Measurements from ENCODE around the gene FOXI2. TPM values are rescaled to one million over a fixed set of nuclear protein-coding genes. Genes with fewer than 3 reads are reported as not detected.

Gene FOXI2
- not detected for total RNA-seq

- H3K9me3 ChIP-seq (ENCODE audit: control insufficient read depth in 3 of 3, low read length in 3 of 3): no peaks in the 10 kb centered on the region
- no peak within 1 kb of the TSS for H3K9ac ChIP-seq (ENCODE audit: low read depth in 1 of 3, low read length in 3 of 3)
- H3K4me3 ChIP-seq (ENCODE audit: low read length in 3 of 3): no peak within 1 kb of the TSS
- no peak within 1 kb of the TSS for H3K27ac ChIP-seq (ENCODE audit: low read depth, low read length)
- H3K27me3 ChIP-seq (ENCODE audit: control insufficient read depth in 3 of 3, insufficient read depth in 3 of 3, low read length in 3 of 3): peaks cover 37 to 60% (median 46%) of the 10 kb centered on the region in 3 donors
- peaks cover 0 to 2% (median 0%) of the 10 kb centered on the region in 3 donors for H3K4me1 ChIP-seq (ENCODE audit: control insufficient read depth in 3 of 3, insufficient read depth in 3 of 3, low read length in 3 of 3)
- H3K36me3 ChIP-seq (ENCODE audit: control insufficient read depth in 3 of 3, insufficient read depth in 3 of 3, low read length in 3 of 3): no peaks in the 10 kb centered on the region
These were observed at the start of gene FOXI2 for GRCh38 chr10:127736915-127737562. Gene FOXI2, plus strand, starts transcription at chr10:127737185. Its CDS starts 89 bp downstream, at chr10:127737274.

- Histone ChIP-seq H3K36me3 (ENCODE audit: control insufficient read depth in 3 of 3, insufficient read depth in 3 of 3, low read length in 3 of 3) (no peaks in the 10 kb centered on the region), H3K27ac (ENCODE audit: low read depth, low read length) (no peak overlapping the region), H3K9me3 (ENCODE audit: control insufficient read depth in 3 of 3, low read length in 3 of 3) (no peaks in the 10 kb centered on the region), H3K9ac (ENCODE audit: low read depth in 1 of 3, low read length in 3 of 3) (no peak overlapping the region), H3K27me3 (ENCODE audit: control insufficient read depth in 3 of 3, insufficient read depth in 3 of 3, low read length in 3 of 3) (no peaks in the 10 kb centered on the region), H3K4me3 (ENCODE audit: low read length in 3 of 3) (no peak overlapping the region), H3K4me1 (ENCODE audit: control insufficient read depth in 3 of 3, insufficient read depth in 3 of 3, low read length in 3 of 3) (no peaks in the 10 kb centered on the region)
These were observed 49.4 kb upstream of the FOXI2 start for GRCh38 chr10:127687548-127687947.

- Histone ChIP-seq H3K36me3 (ENCODE audit: control insufficient read depth in 3 of 3, insufficient read depth in 3 of 3, low read length in 3 of 3) (no peaks in the 10 kb centered on the region), H3K9ac (ENCODE audit: low read depth in 1 of 3, low read length in 3 of 3) (no peak overlapping the region), H3K4me3 (ENCODE audit: low read length in 3 of 3) (no peak overlapping the region), H3K4me1 (ENCODE audit: control insufficient read depth in 3 of 3, insufficient read depth in 3 of 3, low read length in 3 of 3) (no peaks in the 10 kb centered on the region), H3K27ac (ENCODE audit: low read depth, low read length) (no peak overlapping the region), H3K27me3 (ENCODE audit: control insufficient read depth in 3 of 3, insufficient read depth in 3 of 3, low read length in 3 of 3) (no peaks in the 10 kb centered on the region), H3K9me3 (ENCODE audit: control insufficient read depth in 3 of 3, low read length in 3 of 3) (no peaks in the 10 kb centered on the region)
These were observed 46.7 kb upstream of the FOXI2 start for GRCh38 chr10:127690176-127690835.

- Histone ChIP-seq H3K9ac (ENCODE audit: low read depth in 1 of 3, low read length in 3 of 3) (no peak overlapping the region), H3K4me1 (ENCODE audit: control insufficient read depth in 3 of 3, insufficient read depth in 3 of 3, low read length in 3 of 3) (no peaks in the 10 kb centered on the region), H3K27ac (ENCODE audit: low read depth, low read length) (no peak overlapping the region), H3K27me3 (ENCODE audit: control insufficient read depth in 3 of 3, insufficient read depth in 3 of 3, low read length in 3 of 3) (no peaks in the 10 kb centered on the region), H3K36me3 (ENCODE audit: control insufficient read depth in 3 of 3, insufficient read depth in 3 of 3, low read length in 3 of 3) (no peaks in the 10 kb centered on the region), H3K9me3 (ENCODE audit: control insufficient read depth in 3 of 3, low read length in 3 of 3) (no peaks in the 10 kb centered on the region), H3K4me3 (ENCODE audit: low read length in 3 of 3) (no peak overlapping the region)
These were observed 42.3 kb upstream of the FOXI2 start for GRCh38 chr10:127694580-127695193.

GRCh38 chr10:127695431-127695830, 41.6 kb upstream of the FOXI2 start:
- Histone ChIP-seq H3K36me3 (ENCODE audit: control insufficient read depth in 3 of 3, insufficient read depth in 3 of 3, low read length in 3 of 3) (no peaks in the 10 kb centered on the region), H3K9me3 (ENCODE audit: control insufficient read depth in 3 of 3, low read length in 3 of 3) (no peaks in the 10 kb centered on the region), H3K4me3 (ENCODE audit: low read length in 3 of 3) (no peak overlapping the region), H3K27ac (ENCODE audit: low read depth, low read length) (no peak overlapping the region), H3K4me1 (ENCODE audit: control insufficient read depth in 3 of 3, insufficient read depth in 3 of 3, low read length in 3 of 3) (no peaks in the 10 kb centered on the region), H3K27me3 (ENCODE audit: control insufficient read depth in 3 of 3, insufficient read depth in 3 of 3, low read length in 3 of 3) (no peaks in the 10 kb centered on the region), H3K9ac (ENCODE audit: low read depth in 1 of 3, low read length in 3 of 3) (no peak overlapping the region)

- Histone ChIP-seq H3K9me3 (ENCODE audit: control insufficient read depth in 3 of 3, low read length in 3 of 3) (peaks cover 0 to 5% (median 0%) of the 10 kb centered on the region in 3 donors), H3K36me3 (ENCODE audit: control insufficient read depth in 3 of 3, insufficient read depth in 3 of 3, low read length in 3 of 3) (no peaks in the 10 kb centered on the region), H3K9ac (ENCODE audit: low read depth in 1 of 3, low read length in 3 of 3) (no peak overlapping the region), H3K27ac (ENCODE audit: low read depth, low read length) (no peak overlapping the region), H3K27me3 (ENCODE audit: control insufficient read depth in 3 of 3, insufficient read depth in 3 of 3, low read length in 3 of 3) (no peaks in the 10 kb centered on the region), H3K4me1 (ENCODE audit: control insufficient read depth in 3 of 3, insufficient read depth in 3 of 3, low read length in 3 of 3) (no peaks in the 10 kb centered on the region), H3K4me3 (ENCODE audit: low read length in 3 of 3) (no peak overlapping the region)
These were observed 38.1 kb upstream of the FOXI2 start for GRCh38 chr10:127698886-127699285.

- Histone ChIP-seq H3K27ac (ENCODE audit: low read depth, low read length) (no peak overlapping the region), H3K9me3 (ENCODE audit: control insufficient read depth in 3 of 3, low read length in 3 of 3) (peaks cover 0 to 5% (median 0%) of the 10 kb centered on the region in 3 donors), H3K4me3 (ENCODE audit: low read length in 3 of 3) (no peak overlapping the region), H3K27me3 (ENCODE audit: control insufficient read depth in 3 of 3, insufficient read depth in 3 of 3, low read length in 3 of 3) (no peaks in the 10 kb centered on the region), H3K9ac (ENCODE audit: low read depth in 1 of 3, low read length in 3 of 3) (no peak overlapping the region), H3K4me1 (ENCODE audit: control insufficient read depth in 3 of 3, insufficient read depth in 3 of 3, low read length in 3 of 3) (no peaks in the 10 kb centered on the region), H3K36me3 (ENCODE audit: control insufficient read depth in 3 of 3, insufficient read depth in 3 of 3, low read length in 3 of 3) (no peaks in the 10 kb centered on the region)
These were observed 37.7 kb upstream of the FOXI2 start for GRCh38 chr10:127699311-127699710.

GRCh38 chr10:127702271-127702670, 34.7 kb upstream of the FOXI2 start:
- Histone ChIP-seq H3K4me3 (ENCODE audit: low read length in 3 of 3) (no peak overlapping the region), H3K9me3 (ENCODE audit: control insufficient read depth in 3 of 3, low read length in 3 of 3) (peaks cover 0 to 5% (median 0%) of the 10 kb centered on the region in 3 donors), H3K36me3 (ENCODE audit: control insufficient read depth in 3 of 3, insufficient read depth in 3 of 3, low read length in 3 of 3) (no peaks in the 10 kb centered on the region), H3K9ac (ENCODE audit: low read depth in 1 of 3, low read length in 3 of 3) (no peak overlapping the region), H3K27ac (ENCODE audit: low read depth, low read length) (no peak overlapping the region), H3K27me3 (ENCODE audit: control insufficient read depth in 3 of 3, insufficient read depth in 3 of 3, low read length in 3 of 3) (no peaks in the 10 kb centered on the region), H3K4me1 (ENCODE audit: control insufficient read depth in 3 of 3, insufficient read depth in 3 of 3, low read length in 3 of 3) (no peaks in the 10 kb centered on the region)

- Histone ChIP-seq H3K27ac (ENCODE audit: low read depth, low read length) (no peak overlapping the region), H3K27me3 (ENCODE audit: control insufficient read depth in 3 of 3, insufficient read depth in 3 of 3, low read length in 3 of 3) (no peaks in the 10 kb centered on the region), H3K36me3 (ENCODE audit: control insufficient read depth in 3 of 3, insufficient read depth in 3 of 3, low read length in 3 of 3) (no peaks in the 10 kb centered on the region), H3K4me1 (ENCODE audit: control insufficient read depth in 3 of 3, insufficient read depth in 3 of 3, low read length in 3 of 3) (no peaks in the 10 kb centered on the region), H3K9ac (ENCODE audit: low read depth in 1 of 3, low read length in 3 of 3) (no peak overlapping the region), H3K9me3 (ENCODE audit: control insufficient read depth in 3 of 3, low read length in 3 of 3) (no peaks in the 10 kb centered on the region), H3K4me3 (ENCODE audit: low read length in 3 of 3) (no peak overlapping the region)
These were observed 21.7 kb upstream of the FOXI2 start for GRCh38 chr10:127715249-127715648.

- Histone ChIP-seq H3K27ac (ENCODE audit: low read depth, low read length) (no peak overlapping the region), H3K4me3 (ENCODE audit: low read length in 3 of 3) (no peak overlapping the region), H3K9ac (ENCODE audit: low read depth in 1 of 3, low read length in 3 of 3) (no peak overlapping the region), H3K9me3 (ENCODE audit: control insufficient read depth in 3 of 3, low read length in 3 of 3) (no peaks in the 10 kb centered on the region), H3K27me3 (ENCODE audit: control insufficient read depth in 3 of 3, insufficient read depth in 3 of 3, low read length in 3 of 3) (no peaks in the 10 kb centered on the region), H3K4me1 (ENCODE audit: control insufficient read depth in 3 of 3, insufficient read depth in 3 of 3, low read length in 3 of 3) (no peaks in the 10 kb centered on the region), H3K36me3 (ENCODE audit: control insufficient read depth in 3 of 3, insufficient read depth in 3 of 3, low read length in 3 of 3) (no peaks in the 10 kb centered on the region)
These were observed 21.1 kb upstream of the FOXI2 start for GRCh38 chr10:127715782-127716378.

Data from skeletal muscle tissue (tissue), 4 donors.